ENCODE measurements around the gene GTF2F2. TPM values are rescaled to one million over a fixed set of nuclear protein-coding genes. Genes with fewer than 3 reads are reported as not detected.

GTF2F2 gene
- total and polyA plus RNA-seq, 2 donors (not counting 3 experiments of a cell fraction or from before 2014, with no cell fraction given): 7.5 to 23.6 TPM

DNA sequence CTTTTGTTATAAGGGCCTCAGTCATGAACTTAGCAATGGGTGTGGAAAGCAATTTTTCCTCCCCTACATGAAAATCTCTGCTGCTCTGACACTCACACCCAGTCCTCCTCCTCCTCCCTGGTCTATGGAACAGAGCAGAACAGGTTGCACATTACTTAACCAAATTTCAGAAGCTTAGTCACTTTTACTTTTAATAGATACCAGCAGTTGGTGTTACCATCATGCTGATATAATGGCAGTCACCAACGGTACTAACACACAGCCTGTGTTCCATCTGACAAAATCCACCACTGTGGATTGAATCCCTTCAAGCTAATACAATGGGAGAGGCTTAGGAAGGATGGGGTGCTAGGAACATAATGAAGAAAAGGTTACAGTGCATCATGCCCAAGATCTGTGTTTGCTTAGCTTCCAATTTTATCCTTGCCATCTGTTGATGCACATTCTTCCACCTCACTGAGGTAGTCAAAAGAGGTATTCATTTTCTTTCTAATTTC lies 210.9 kb downstream of the GTF2F2 start:
- TF ChIP-seq, protein P1, sequence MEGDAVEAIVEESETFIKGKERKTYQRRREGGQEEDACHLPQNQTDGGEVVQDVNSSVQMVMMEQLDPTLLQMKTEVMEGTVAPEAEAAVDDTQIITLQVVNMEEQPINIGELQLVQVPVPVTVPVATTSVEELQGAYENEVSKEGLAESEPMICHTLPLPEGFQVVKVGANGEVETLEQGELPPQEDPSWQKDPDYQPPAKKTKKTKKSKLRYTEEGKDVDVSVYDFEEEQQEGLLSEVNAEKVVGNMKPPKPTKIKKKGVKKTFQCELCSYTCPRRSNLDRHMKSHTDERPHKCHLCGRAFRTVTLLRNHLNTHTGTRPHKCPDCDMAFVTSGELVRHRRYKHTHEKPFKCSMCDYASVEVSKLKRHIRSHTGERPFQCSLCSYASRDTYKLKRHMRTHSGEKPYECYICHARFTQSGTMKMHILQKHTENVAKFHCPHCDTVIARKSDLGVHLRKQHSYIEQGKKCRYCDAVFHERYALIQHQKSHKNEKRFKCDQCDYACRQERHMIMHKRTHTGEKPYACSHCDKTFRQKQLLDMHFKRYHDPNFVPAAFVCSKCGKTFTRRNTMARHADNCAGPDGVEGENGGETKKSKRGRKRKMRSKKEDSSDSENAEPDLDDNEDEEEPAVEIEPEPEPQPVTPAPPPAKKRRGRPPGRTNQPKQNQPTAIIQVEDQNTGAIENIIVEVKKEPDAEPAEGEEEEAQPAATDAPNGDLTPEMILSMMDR (IDR thresholded peaks at IDR 0.05; ENCODE audit: extremely low read depth in 1 of 2, insufficient read depth in 1 of 2, low read depth in 1 of 2, low read length in 2 of 2): no peak
- TF ChIP-seq MYC (IDR thresholded peaks at IDR 0.05; ENCODE audit: low read depth, low read length): no peak
- TF ChIP-seq POLR2AphosphoS5 (IDR thresholded peaks at IDR 0.05; ENCODE audit: insufficient read depth, low read depth, low read length): peak; percentile 32
- TF ChIP-seq, protein P2, sequence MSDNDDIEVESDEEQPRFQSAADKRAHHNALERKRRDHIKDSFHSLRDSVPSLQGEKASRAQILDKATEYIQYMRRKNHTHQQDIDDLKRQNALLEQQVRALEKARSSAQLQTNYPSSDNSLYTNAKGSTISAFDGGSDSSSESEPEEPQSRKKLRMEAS (IDR thresholded peaks at IDR 0.05; ENCODE audit: insufficient read depth, insufficient read length): no peak
- H2AFZ ChIP-seq (ENCODE audit: low read depth, low read length): no peak overlapping the region
- peaks cover 72% of the 10 kb centered on the region for H3K4me1 ChIP-seq (ENCODE audit: control insufficient read depth, extremely low read depth, insufficient read depth, low read length)
- peak; percentile 8 for FAIRE-seq
- H3K9ac ChIP-seq (replicated peaks; ENCODE audit: extremely low read depth, insufficient read depth, low read length): no peak overlapping the region
- ChIA-PET POLR2A (interaction anchor here (4.9 kb wide), 1 partner anchor 9 kb away, joined by 38 read pairs; the partner anchor contains the start of gene TPT1), CTCF (interaction anchor here (0.8 to 1.3 kb wide), 4 partner anchors 8 to 63 kb away, joined by 3 to 7 read pairs (median 4); partner anchors contain the start of gene TPT1)
- peak overlapping the region; percentile 66 for H3K27ac ChIP-seq (ENCODE audit: insufficient read depth, low read depth, low read length)
- H3K79me2 ChIP-seq (ENCODE audit: control insufficient read depth, insufficient read depth, low read length): peaks cover 8% of the 10 kb centered on the region
- no peak overlapping the region for H3K4me3 ChIP-seq (replicated peaks in 1 of 3; ENCODE audit: insufficient read depth in 1 of 3, low read depth in 1 of 3, low read length in 3 of 3)
- H3K9me1 ChIP-seq (replicated peaks; ENCODE audit: control insufficient read depth, extremely low read depth, insufficient read depth, low read length): no peaks in the 10 kb centered on the region
- DNase-seq (ENCODE audit: low read depth, low spot score): no peak
- no TSS peak for BruUV-seq (replicated peaks)
- no peak overlapping the region for H3K4me2 ChIP-seq (ENCODE audit: insufficient read depth, low read length)
- dilution Hi-C loops (cut with MboI; ENCODE audit: extremely low pct_ligation_motif_present, low sequenced_read_pairs) (no loop called here), intact Hi-C loops (cut with micrococcal nuclease) (no loop called here)
- H3K9me3 ChIP-seq (replicated peaks; ENCODE audit: control insufficient read depth, insufficient read depth, low read length): no peaks in the 10 kb centered on the region
- no peaks in the 10 kb centered on the region for H4K20me1 ChIP-seq (replicated peaks; ENCODE audit: control insufficient read depth, extremely low read depth, insufficient read depth, low read length)
- peaks cover 6 to 11% of the 10 kb centered on the region in 2 experiments for H3K36me3 ChIP-seq (ENCODE audit: control insufficient read depth in 2 of 2, extremely low read depth in 1 of 2, insufficient read depth in 2 of 2, low read length in 2 of 2)
- no peaks in the 10 kb centered on the region for H3K27me3 ChIP-seq (ENCODE audit: control insufficient read depth in 2 of 2, insufficient read depth in 2 of 2, low read length in 2 of 2)

DNA sequence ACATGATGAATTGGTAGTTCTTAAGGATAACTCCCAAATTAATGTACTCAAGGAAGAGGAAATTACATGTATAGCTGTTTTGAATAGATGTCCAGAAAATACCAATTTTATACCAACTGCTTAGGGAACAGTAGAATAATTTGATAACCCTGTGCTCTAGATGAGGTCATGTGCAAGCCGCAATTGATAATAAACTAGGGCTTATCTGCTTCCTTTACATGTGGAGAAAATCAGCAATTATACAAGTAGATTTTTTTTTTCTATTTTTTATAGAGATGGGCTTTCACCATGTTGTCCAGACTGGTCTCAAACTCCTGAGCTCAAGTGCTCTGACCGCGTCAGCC lies 211.4 kb downstream of the GTF2F2 start:
- Histone ChIP-seq H3K4me3 (replicated peaks in 1 of 3; ENCODE audit: insufficient read depth in 1 of 3, low read depth in 1 of 3, low read length in 3 of 3) (no peak overlapping the region), H3K27me3 (ENCODE audit: control insufficient read depth in 2 of 2, insufficient read depth in 2 of 2, low read length in 2 of 2) (no peaks in the 10 kb centered on the region), H3K9ac (replicated peaks; ENCODE audit: extremely low read depth, insufficient read depth, low read length) (peak overlapping the region; percentile 26), H3K9me1 (replicated peaks; ENCODE audit: control insufficient read depth, extremely low read depth, insufficient read depth, low read length) (no peaks in the 10 kb centered on the region), H3K4me2 (ENCODE audit: insufficient read depth, low read length) (no peak overlapping the region), H3K27ac (ENCODE audit: insufficient read depth, low read depth, low read length) (peak overlapping the region; percentile 66), H2AFZ (ENCODE audit: low read depth, low read length) (no peak overlapping the region), H3K79me2 (ENCODE audit: control insufficient read depth, insufficient read depth, low read length) (peaks cover 13% of the 10 kb centered on the region), H3K4me1 (ENCODE audit: control insufficient read depth, extremely low read depth, insufficient read depth, low read length) (peaks cover 77% of the 10 kb centered on the region), H3K9me3 (replicated peaks; ENCODE audit: control insufficient read depth, insufficient read depth, low read length) (no peaks in the 10 kb centered on the region), H4K20me1 (replicated peaks; ENCODE audit: control insufficient read depth, extremely low read depth, insufficient read depth, low read length) (peaks cover 5% of the 10 kb centered on the region), H3K36me3 (ENCODE audit: control insufficient read depth in 2 of 2, extremely low read depth in 1 of 2, insufficient read depth in 2 of 2, low read length in 2 of 2) (peaks cover 11 to 16% of the 10 kb centered on the region in 2 experiments)
- no TSS peak for BruUV-seq (replicated peaks)
- POLR2A ChIA-PET: interaction anchor here (4.9 kb wide), 1 partner anchor 9 kb away, joined by 38 read pairs; the partner anchor contains the start of gene TPT1
- DNase-seq (ENCODE audit: low read depth, low spot score): peak; percentile 44
- CTCF ChIA-PET: interaction anchor here (0.8 to 1.3 kb wide), 5 partner anchors 9 to 62 kb away, joined by 3 to 7 read pairs (median 4); partner anchors contain the start of gene TPT1
- TF ChIP-seq POLR2A (IDR thresholded peaks at IDR 0.05; ENCODE audit: low read depth, low read length) (peak; percentile 14), FOS (IDR thresholded peaks at IDR 0.05; ENCODE audit: borderline replicate concordance, insufficient read depth, low read length) (no peak)
- TF ChIP-seq, protein P1 (IDR thresholded peaks at IDR 0.05; ENCODE audit: extremely low read depth in 1 of 2, insufficient read depth in 1 of 2, low read depth in 1 of 2, low read length in 2 of 2): no peak
- FAIRE-seq: no peak
- dilution Hi-C loops (cut with MboI; ENCODE audit: extremely low pct_ligation_motif_present, low sequenced_read_pairs): no loop called here
- intact Hi-C loops (cut with micrococcal nuclease): no loop called here
